ENCODE data around the gene FBXW12.

DNA sequence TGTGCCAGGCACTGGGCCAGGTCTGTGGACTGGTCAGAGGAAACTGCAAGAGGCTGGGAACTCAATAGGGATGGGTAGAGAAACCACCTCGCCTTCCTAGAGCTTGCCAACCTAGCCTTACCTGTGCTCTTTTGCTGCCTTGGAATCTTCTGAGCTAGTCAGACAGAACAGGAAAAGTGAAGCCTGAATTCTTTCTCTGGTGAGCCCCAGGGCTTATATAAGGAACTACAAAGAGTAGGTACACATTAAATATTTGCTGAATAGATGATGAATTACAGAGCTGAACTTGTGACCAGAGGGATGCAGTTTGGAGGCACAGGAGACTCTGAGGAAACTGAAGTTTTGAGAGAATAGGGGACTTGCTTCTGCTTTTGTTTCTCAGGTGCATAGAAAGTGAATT is 15.6 kb upstream of the FBXW12 start:
- TF ChIP-seq POLR2AphosphoS5 (IDR thresholded peaks at IDR 0.05; ENCODE audit: low read depth, low read length) = no peak
- TF ChIP-seq, protein P1, sequence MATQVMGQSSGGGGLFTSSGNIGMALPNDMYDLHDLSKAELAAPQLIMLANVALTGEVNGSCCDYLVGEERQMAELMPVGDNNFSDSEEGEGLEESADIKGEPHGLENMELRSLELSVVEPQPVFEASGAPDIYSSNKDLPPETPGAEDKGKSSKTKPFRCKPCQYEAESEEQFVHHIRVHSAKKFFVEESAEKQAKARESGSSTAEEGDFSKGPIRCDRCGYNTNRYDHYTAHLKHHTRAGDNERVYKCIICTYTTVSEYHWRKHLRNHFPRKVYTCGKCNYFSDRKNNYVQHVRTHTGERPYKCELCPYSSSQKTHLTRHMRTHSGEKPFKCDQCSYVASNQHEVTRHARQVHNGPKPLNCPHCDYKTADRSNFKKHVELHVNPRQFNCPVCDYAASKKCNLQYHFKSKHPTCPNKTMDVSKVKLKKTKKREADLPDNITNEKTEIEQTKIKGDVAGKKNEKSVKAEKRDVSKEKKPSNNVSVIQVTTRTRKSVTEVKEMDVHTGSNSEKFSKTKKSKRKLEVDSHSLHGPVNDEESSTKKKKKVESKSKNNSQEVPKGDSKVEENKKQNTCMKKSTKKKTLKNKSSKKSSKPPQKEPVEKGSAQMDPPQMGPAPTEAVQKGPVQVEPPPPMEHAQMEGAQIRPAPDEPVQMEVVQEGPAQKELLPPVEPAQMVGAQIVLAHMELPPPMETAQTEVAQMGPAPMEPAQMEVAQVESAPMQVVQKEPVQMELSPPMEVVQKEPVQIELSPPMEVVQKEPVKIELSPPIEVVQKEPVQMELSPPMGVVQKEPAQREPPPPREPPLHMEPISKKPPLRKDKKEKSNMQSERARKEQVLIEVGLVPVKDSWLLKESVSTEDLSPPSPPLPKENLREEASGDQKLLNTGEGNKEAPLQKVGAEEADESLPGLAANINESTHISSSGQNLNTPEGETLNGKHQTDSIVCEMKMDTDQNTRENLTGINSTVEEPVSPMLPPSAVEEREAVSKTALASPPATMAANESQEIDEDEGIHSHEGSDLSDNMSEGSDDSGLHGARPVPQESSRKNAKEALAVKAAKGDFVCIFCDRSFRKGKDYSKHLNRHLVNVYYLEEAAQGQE (IDR thresholded peaks at IDR 0.05; ENCODE audit: insufficient read depth in 1 of 2, low read depth in 2 of 2, low read length in 2 of 2) = no peak
